Fibroblast of peridontal ligament (primary cell): ENCODE results near the gene CLDN20.
"Not testable (repeated sequence)": the region's sequence is repeated elsewhere in the genome, so short reads cannot be mapped to it uniquely, and the experiment has no call there.

Source experiments
- DNase-seq: peaks from one replicate; pipeline ENCODE4 v3.0.0-alpha.2; 2010; ENCODE audit errors: extremely low read depth

Gene CLDN20

GRCh38 chr6:155311583-155311982, 47.8 kb downstream of the CLDN20 start:
- no peak for DNase-seq

- not testable (repeated sequence) for DNase-seq
Observed at GRCh38 chr6:155312950-155313349, 49.1 kb downstream of the CLDN20 start.

GRCh38 chr6:155313602-155314091, 49.8 kb downstream of the CLDN20 start:
- no peak for DNase-seq

- peak; percentile 98 for DNase-seq
Observed at GRCh38 chr6:155314092-155314772, 50.4 kb downstream of the CLDN20 start, which contains the start of gene TFB1M. Gene TFB1M (minus strand): TSS chr6:155314484. CDS start chr6:155314428, 56 bp downstream.

- peak; percentile 91 for DNase-seq
Observed at GRCh38 chr6:155314773-155315515, 51.1 kb downstream of the CLDN20 start.

GRCh38 chr6:155315516-155315871, 51.7 kb downstream of the CLDN20 start:
- peak; percentile 25 for DNase-seq

- no peak for DNase-seq
Observed at GRCh38 chr6:155316419-155316818, 52.6 kb downstream of the CLDN20 start.

- peak; percentile 45 for DNase-seq
Observed at GRCh38 chr6:155317186-155317585, 53.4 kb downstream of the CLDN20 start.

GRCh38 chr6:155319902-155320301, 56.1 kb downstream of the CLDN20 start:
- no peak for DNase-seq

- DNase-seq = no peak
Observed at GRCh38 chr6:155324172-155324571, 60.4 kb downstream of the CLDN20 start.

- no peak for DNase-seq
Observed at GRCh38 chr6:155324993-155325392, 61.2 kb downstream of the CLDN20 start.

- DNase-seq = no peak
Observed at GRCh38 chr6:155325700-155326516, 62.1 kb downstream of the CLDN20 start.
